Measurements from ENCODE around the gene KRTAP5-4.
"Not testable (repeated sequence)": the region's sequence is repeated elsewhere in the genome, so short reads cannot be mapped to it uniquely, and the experiment has no call there.

Gene KRTAP5-4

GRCh38 chr11:1650034-1650917 is 28.3 kb upstream of the KRTAP5-4 start:
- no peak for TF ChIP-seq CTCF (conservative IDR thresholded peaks at IDR 0.05; ENCODE audit: low read depth, low read length)
- Histone ChIP-seq H3K27me3 (ENCODE audit: insufficient read depth, low read depth) (peaks cover 92% of the 10 kb centered on the region), H3K27ac (no peak overlapping the region), H3K79me2 (ENCODE audit: insufficient read depth, low read depth) (no peaks in the 10 kb centered on the region), H2AFZ (ENCODE audit: low read depth) (no peak overlapping the region), H3K4me3 (IDR thresholded peaks at IDR 0.05; ENCODE audit: insufficient read depth, low read depth, low read length) (no peak overlapping the region), H3K9ac (no peak overlapping the region), H4K20me1 (ENCODE audit: insufficient read depth) (no peaks in the 10 kb centered on the region), H3K4me1 (ENCODE audit: low read depth, poor library complexity, severe bottlenecking) (no peaks in the 10 kb centered on the region), H3K4me2 (no peak overlapping the region), H3K36me3 (ENCODE audit: insufficient read depth) (no peaks in the 10 kb centered on the region)

- no peak overlapping the region for H3K9ac ChIP-seq
- no peak overlapping the region for H3K27ac ChIP-seq
- no peaks in the 10 kb centered on the region for H4K20me1 ChIP-seq (ENCODE audit: insufficient read depth)
- no peaks in the 10 kb centered on the region for H3K36me3 ChIP-seq (ENCODE audit: insufficient read depth)
- H3K79me2 ChIP-seq (ENCODE audit: insufficient read depth, low read depth) = no peaks in the 10 kb centered on the region
- H3K27me3 ChIP-seq (ENCODE audit: insufficient read depth, low read depth) = peaks cover 90% of the 10 kb centered on the region
- no peak for TF ChIP-seq CTCF (conservative IDR thresholded peaks at IDR 0.05; ENCODE audit: low read depth, low read length)
- H3K4me3 ChIP-seq (IDR thresholded peaks at IDR 0.05; ENCODE audit: insufficient read depth, low read depth, low read length) = no peak overlapping the region
- H3K4me2 ChIP-seq = no peak overlapping the region
- H3K4me1 ChIP-seq (ENCODE audit: low read depth, poor library complexity, severe bottlenecking) = no peaks in the 10 kb centered on the region
- H2AFZ ChIP-seq (ENCODE audit: low read depth) = no peak overlapping the region
Measured at GRCh38 chr11:1648653-1649420, 26.9 kb upstream of the KRTAP5-4 start.

- no peak overlapping the region for H3K9ac ChIP-seq
- H3K4me3 ChIP-seq (IDR thresholded peaks at IDR 0.05; ENCODE audit: insufficient read depth, low read depth, low read length) = no peak overlapping the region
- H3K27me3 ChIP-seq (ENCODE audit: insufficient read depth, low read depth) = peaks cover 88% of the 10 kb centered on the region
- H3K36me3 ChIP-seq (ENCODE audit: insufficient read depth) = no peaks in the 10 kb centered on the region
- H3K27ac ChIP-seq = no peak overlapping the region
- no peaks in the 10 kb centered on the region for H4K20me1 ChIP-seq (ENCODE audit: insufficient read depth)
- no peak overlapping the region for H3K4me2 ChIP-seq
- H2AFZ ChIP-seq (ENCODE audit: low read depth) = no peak overlapping the region
- H3K4me1 ChIP-seq (ENCODE audit: low read depth, poor library complexity, severe bottlenecking) = no peaks in the 10 kb centered on the region
- no peak for TF ChIP-seq CTCF (conservative IDR thresholded peaks at IDR 0.05; ENCODE audit: low read depth, low read length)
- H3K79me2 ChIP-seq (ENCODE audit: insufficient read depth, low read depth) = no peaks in the 10 kb centered on the region
Measured at GRCh38 chr11:1647901-1648652, 26.1 kb upstream of the KRTAP5-4 start.

GRCh38 chr11:1646540-1646939 is 24.6 kb upstream of the KRTAP5-4 start:
- not testable (repeated sequence) for H3K4me2 ChIP-seq; H3K4me3 ChIP-seq (IDR thresholded peaks at IDR 0.05; ENCODE audit: insufficient read depth, low read depth, low read length); H3K9ac ChIP-seq; H2AFZ ChIP-seq (ENCODE audit: low read depth); H3K4me1 ChIP-seq (ENCODE audit: low read depth, poor library complexity, severe bottlenecking); H3K27ac ChIP-seq; H4K20me1 ChIP-seq (ENCODE audit: insufficient read depth); H3K36me3 ChIP-seq (ENCODE audit: insufficient read depth); H3K79me2 ChIP-seq (ENCODE audit: insufficient read depth, low read depth)
- peaks cover 84% of the 10 kb centered on the region for H3K27me3 ChIP-seq (ENCODE audit: insufficient read depth, low read depth)

Measured in KMS-11 (cell line).